ENCODE measurements around the gene ZNF275.
"Not testable (repeated sequence)": the region's sequence is repeated elsewhere in the genome, so short reads cannot be mapped to it uniquely, and the experiment has no call there.

Gene ZNF275

GRCh38 chrX:153361781-153362397, 27.9 kb downstream of the ZNF275 start:
- DNase-seq: no peak

GRCh38 chrX:153365670-153366069, 31.7 kb downstream of the ZNF275 start:
- DNase-seq (no peak), ATAC-seq (no peak)

More at GRCh38 chrX:153361781-153362397, 27.9 kb downstream of the ZNF275 start:
- no peak for ATAC-seq

- DNase-seq (no peak), ATAC-seq (no peak)
Measured at GRCh38 chrX:153366119-153366518, 32.2 kb downstream of the ZNF275 start.

GRCh38 chrX:153366878-153367538, 33.1 kb downstream of the ZNF275 start:
- no peak for DNase-seq

GRCh38 chrX:153370293-153371055, 36.5 kb downstream of the ZNF275 start:
- no peak for DNase-seq
- no peak for ATAC-seq

More at GRCh38 chrX:153366878-153367538, 33.1 kb downstream of the ZNF275 start:
- no peak for ATAC-seq

- DNase-seq (no peak), ATAC-seq (no peak)
Measured at GRCh38 chrX:153371256-153371655, 37.3 kb downstream of the ZNF275 start.

- ATAC-seq (no peak), DNase-seq (no peak)
Measured at GRCh38 chrX:153372949-153373348, 39.0 kb downstream of the ZNF275 start.

GRCh38 chrX:153374426-153374825, 40.5 kb downstream of the ZNF275 start:
- DNase-seq (no peak), ATAC-seq (no peak)

- ATAC-seq (no peak), DNase-seq (no peak)
Measured at GRCh38 chrX:153375571-153375970, 41.6 kb downstream of the ZNF275 start.

GRCh38 chrX:153377727-153378126, 43.8 kb downstream of the ZNF275 start:
- DNase-seq (no peak), ATAC-seq (no peak)

GRCh38 chrX:153378607-153379006, 44.7 kb downstream of the ZNF275 start:
- DNase-seq: no peak
- no peak for ATAC-seq

- ATAC-seq (no peak), DNase-seq (no peak)
Measured at GRCh38 chrX:153379508-153379907, 45.6 kb downstream of the ZNF275 start.

GRCh38 chrX:153379971-153380581, 46.1 kb downstream of the ZNF275 start:
- ATAC-seq: no peak
- no peak for DNase-seq

- DNase-seq (no peak), ATAC-seq (no peak)
Measured at GRCh38 chrX:153380691-153381090, 46.7 kb downstream of the ZNF275 start.

GRCh38 chrX:153381684-153382532, 48.0 kb downstream of the ZNF275 start:
- DNase-seq (peak; percentile 7), ATAC-seq (peak; percentile 46)

GRCh38 chrX:153382563-153383482, 48.9 kb downstream of the ZNF275 start:
- ATAC-seq (no peak), DNase-seq (no peak)

GRCh38 chrX:153384390-153384789, 50.4 kb downstream of the ZNF275 start:
- no peak for ATAC-seq
- no peak for DNase-seq

GRCh38 chrX:153384973-153385372, 51.0 kb downstream of the ZNF275 start:
- not testable (repeated sequence) for ATAC-seq, DNase-seq

- no peak for DNase-seq
- ATAC-seq: no peak
Measured at GRCh38 chrX:153386097-153386496, 52.1 kb downstream of the ZNF275 start.

GRCh38 chrX:153387345-153387744, 53.4 kb downstream of the ZNF275 start:
- ATAC-seq: no peak
- no peak for DNase-seq
